B cell (primary cell): ENCODE measurements around the gene ARHGAP25. TPM values are rescaled to one million over a fixed set of nuclear protein-coding genes. Genes with fewer than 3 reads are reported as not detected.
A peak's percentile ranks its signal among the peaks of the same experiment; 100 is the strongest.

Source experiments
- ATAC-seq: fragments of 200-7000 bp; cut with Tn5 transposase; one replicate; pipeline ENCODE4 v1.10.0; 2021; ENCODE audit warnings: low read depth, mild to moderate bottlenecking, moderate number of reproducible peaks, moderate library complexity
- CTCF ChIA-PET: fragments of 350-600 bp; sonication (Branson Sonifier 250); formaldehyde crosslinking; loops from one replicate; lab custom pipeline; 2021; ENCODE audit warnings: antibody characterized with exemption, inconsistent platforms; lab: Charles Lee
- POLR2A ChIA-PET: fragments of 350-600 bp; sonication (Branson Sonifier 250); formaldehyde crosslinking; loops from one replicate; lab custom pipeline; 2021; ENCODE audit warnings: antibody characterized with exemption; lab: Charles Lee
- DNase-seq: peaks from one replicate; pipeline ENCODE4 v3.0.0; 2013
- H2AFZ ChIP-seq: 2 replicates; pipeline ENCODE4 v1.6.1; 2012; ENCODE audit warnings: mild to moderate bottlenecking, low read depth, low read length; ENCODE audit not compliant: insufficient read depth, poor library complexity, severe bottlenecking
- H3K27ac ChIP-seq, 2 donors: 1 replicate in 1 of 2; 2 replicates in 1 of 2; pipeline ENCODE4 v1.5.1; 2012 to 2013; ENCODE audit warnings: low read length in 2 of 2, mild to moderate bottlenecking in 2 of 2, moderate library complexity in 1 of 2
- H3K27me3 ChIP-seq, 4 experiments: fragments of 200-600 bp in 1 of 4; sonication (generic) in 1 of 4; replicated peaks in 1 of 4; 1 replicate in 2 of 4; 2 replicates in 2 of 4; pipeline versions ENCODE4 v1.6.1 to v1.7.0; 2013 to 2016; ENCODE audit warnings: low read length in 3 of 4, mild to moderate bottlenecking in 2 of 4, mixed read lengths in 1 of 4, moderate library complexity in 1 of 4; ENCODE audit not compliant: insufficient read depth in 4 of 4, control insufficient read depth in 3 of 4; ENCODE audit errors: control extremely low read depth in 1 of 4
- H3K36me3 ChIP-seq, 2 experiments: replicated peaks in 1 of 2; 1 replicate in 1 of 2; 2 replicates in 1 of 2; pipeline versions ENCODE4 v1.6.1 to v1.7.1; 2013; ENCODE audit warnings: low read length in 1 of 2; ENCODE audit not compliant: insufficient read depth in 2 of 2, control insufficient read depth in 1 of 2; ENCODE audit errors: control extremely low read depth in 1 of 2, extremely low read depth in 1 of 2
- H3K4me1 ChIP-seq, 2 donors: fragments of 200-600 bp in 1 of 2; sonication (generic) in 1 of 2; 1 replicate in 1 of 2; 2 replicates in 1 of 2; pipeline versions ENCODE4 v1.5.1 to v1.6.1; 2013 to 2017; ENCODE audit warnings: low read length in 2 of 2; ENCODE audit not compliant: control insufficient read depth in 2 of 2, insufficient read depth in 2 of 2
- H3K4me2 ChIP-seq: replicated peaks from 2 replicates; pipeline ENCODE3; 2012; ENCODE audit warnings: mild to moderate bottlenecking, low read depth, low read length; ENCODE audit not compliant: poor library complexity, severe bottlenecking
- H3K4me3 ChIP-seq, 5 experiments: fragments of 200-600 bp in 1 of 5; sonication (generic) in 1 of 5; 1 replicate in 3 of 5; 2 replicates in 2 of 5; pipeline versions ENCODE4 v1.5.1 to v1.7.0; 2011 to 2016; ENCODE audit warnings: low read length in 4 of 5, mild to moderate bottlenecking in 4 of 5, low read depth in 2 of 5, control low read depth in 1 of 5, moderate library complexity in 1 of 5; ENCODE audit not compliant: insufficient read depth in 1 of 5; ENCODE audit errors: control extremely low read depth in 1 of 5, extremely low read depth in 1 of 5
- H3K79me2 ChIP-seq: fragments of 200-600 bp; sonication (generic); one replicate; pipeline ENCODE4 v1.6.0; 2016; ENCODE audit warnings: low read length; ENCODE audit not compliant: control insufficient read depth, insufficient read depth
- H3K9ac ChIP-seq: fragments of 200-600 bp; sonication (generic); 2 replicates; pipeline ENCODE4 v1.6.1; 2017; ENCODE audit warnings: mild to moderate bottlenecking, low read length, moderate library complexity
- H3K9me3 ChIP-seq, 3 donors: one replicate each; pipeline versions ENCODE4 v1.6.1 to v1.7.1; 2013; ENCODE audit warnings: low read length in 2 of 3; ENCODE audit not compliant: control insufficient read depth in 2 of 3, insufficient read depth in 1 of 3; ENCODE audit errors: control extremely low read depth in 1 of 3
- H4K20me1 ChIP-seq: 2 replicates; pipeline ENCODE4 v1.6.0; 2012; ENCODE audit warnings: mild to moderate bottlenecking, low read length; ENCODE audit not compliant: insufficient read depth, control insufficient read depth, poor library complexity, severe bottlenecking
- H3K27ac Mint-ChIP-seq: one replicate; pipeline ENCODE4 v1.8.0; 2021; ENCODE audit warnings: mixed read lengths
- H3K27me3 Mint-ChIP-seq: one replicate; pipeline ENCODE4 v1.8.0; 2021; ENCODE audit warnings: mixed read lengths
- H3K4me1 Mint-ChIP-seq: one replicate; pipeline ENCODE4 v1.8.0; 2021; ENCODE audit warnings: mixed read lengths
- H3K4me3 Mint-ChIP-seq: one replicate; pipeline ENCODE4 v1.8.0; 2021; ENCODE audit warnings: mixed read lengths
- H3K9me3 Mint-ChIP-seq: one replicate; pipeline ENCODE4 v1.8.0; 2022; ENCODE audit warnings: mixed read lengths; ENCODE audit not compliant: insufficient read depth
- EZH2 ChIP-seq: IDR thresholded peaks from 2 replicates; pipeline ENCODE4 v1.6.1; 2012; ENCODE audit warnings: borderline replicate concordance, low read depth, mild to moderate bottlenecking, moderate library complexity, low read length; ENCODE audit not compliant: insufficient read depth, poor library complexity, severe bottlenecking
- WGBS: methylation state at CpG from one replicate; pipeline ENCODE4 v1.1.5; 2013; ENCODE audit warnings: missing lambda C conversion rate; ENCODE audit not compliant: insufficient coverage; 5-methylcytosine and 5-hydroxymethylcytosine counted together
- intact Hi-C: fragments of 100-400 bp; cut with micrococcal nuclease; formaldehyde crosslinking; loops from one replicate; pipeline ENCODE4 v1.10.0; 2022
- polyA plus RNA-seq: library from polyadenylated mRNA; depleted of rRNA; stranded (reverse); fragments of >200 nt; gene quantifications from 2 replicates; pipeline ENCODE4 v1.2.3, GENCODE V29; 2012
- total RNA-seq, 2 donors: library from RNA; stranded (reverse); fragments of 120-200 nt in 1 of 2; gene quantifications; 1 replicate in 1 of 2; 2 replicates in 1 of 2; pipeline versions ENCODE4 v1.2.3 to v1.2.4, GENCODE V29; 2013 to 2022
- TF ChIP-seq, protein P1 (sequence below): fragments of 200-600 bp; IDR thresholded peaks from one replicate; pipeline ENCODE4 v1.8.0; 2022; ENCODE audit warnings: antibody characterized with exemption, mild to moderate bottlenecking

Gene ARHGAP25
- total and polyA plus RNA-seq, 2 donors (not counting 1 experiment from before 2014, with no cell fraction given), result 97.9 to 207 TPM

DNA sequence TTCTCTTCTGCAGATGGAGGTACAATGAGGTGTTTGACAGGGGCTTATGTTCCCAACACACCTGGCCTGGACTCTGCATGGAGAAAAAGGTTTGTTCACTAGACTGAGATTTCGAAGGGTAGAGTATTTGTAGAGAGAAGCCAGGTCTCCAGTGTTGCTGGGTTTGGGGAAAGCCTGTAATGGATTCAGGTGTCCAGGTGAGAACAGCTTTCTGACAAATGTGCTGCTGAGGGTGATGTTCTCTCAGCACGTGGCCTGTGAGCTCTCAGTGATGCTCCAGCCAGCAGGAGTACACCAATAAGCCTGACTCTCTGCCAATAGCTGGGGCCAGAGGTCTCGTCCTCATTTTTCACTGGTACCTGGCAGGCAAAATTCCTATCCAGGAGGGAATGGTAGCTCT lies 43.8 kb upstream of the ARHGAP25 start:
- Mint-ChIP-seq H3K27me3 (no peaks in the 10 kb centered on the region), H3K4me1 (peaks cover 40% of the 10 kb centered on the region), H3K4me3 (peak overlapping the region; percentile 65), H3K27ac (no peak overlapping the region), H3K9me3 (no peaks in the 10 kb centered on the region)
- Histone ChIP-seq H3K36me3 (no peaks in the 10 kb centered on the region), H3K79me2 (no peaks in the 10 kb centered on the region), H3K4me2 (peak overlapping the region; percentile 68), H3K9ac (peak overlapping the region; percentile 46), H2AFZ (no peak overlapping the region), H3K4me1 (peaks cover 35% of the 10 kb centered on the region in 2 donors), H3K4me3 (no peak overlapping the region), H3K9me3 (no peaks in the 10 kb centered on the region), H4K20me1 (no peaks in the 10 kb centered on the region), H3K27me3 (no peaks in the 10 kb centered on the region), H3K27ac (peak overlapping the region in 1 of 2 donors; percentile 62)
- WGBS, result 94% methylated on average over 3 of the region's 3 CpGs
- intact Hi-C loops, result loop anchor here (1.0 to 5.0 kb wide), 3 partner anchors 18 to 224 kb away; partner anchors contain the start of genes APLF and FBXO48
- DNase-seq (no peak), ATAC-seq (no peak)
- TF ChIP-seq, protein P1, sequence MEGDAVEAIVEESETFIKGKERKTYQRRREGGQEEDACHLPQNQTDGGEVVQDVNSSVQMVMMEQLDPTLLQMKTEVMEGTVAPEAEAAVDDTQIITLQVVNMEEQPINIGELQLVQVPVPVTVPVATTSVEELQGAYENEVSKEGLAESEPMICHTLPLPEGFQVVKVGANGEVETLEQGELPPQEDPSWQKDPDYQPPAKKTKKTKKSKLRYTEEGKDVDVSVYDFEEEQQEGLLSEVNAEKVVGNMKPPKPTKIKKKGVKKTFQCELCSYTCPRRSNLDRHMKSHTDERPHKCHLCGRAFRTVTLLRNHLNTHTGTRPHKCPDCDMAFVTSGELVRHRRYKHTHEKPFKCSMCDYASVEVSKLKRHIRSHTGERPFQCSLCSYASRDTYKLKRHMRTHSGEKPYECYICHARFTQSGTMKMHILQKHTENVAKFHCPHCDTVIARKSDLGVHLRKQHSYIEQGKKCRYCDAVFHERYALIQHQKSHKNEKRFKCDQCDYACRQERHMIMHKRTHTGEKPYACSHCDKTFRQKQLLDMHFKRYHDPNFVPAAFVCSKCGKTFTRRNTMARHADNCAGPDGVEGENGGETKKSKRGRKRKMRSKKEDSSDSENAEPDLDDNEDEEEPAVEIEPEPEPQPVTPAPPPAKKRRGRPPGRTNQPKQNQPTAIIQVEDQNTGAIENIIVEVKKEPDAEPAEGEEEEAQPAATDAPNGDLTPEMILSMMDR, result no peak
- TF ChIP-seq EZH2, result no peak
- POLR2A ChIA-PET, result interaction anchor here (0.6 kb wide), 1 partner anchor 29 kb away, joined by 3 read pairs; no protein-coding TSS in a partner anchor
- CTCF ChIA-PET, result interaction anchor here (1.0 to 4.0 kb wide), 8 partner anchors 18 to 234 kb away, joined by 3 to 34 read pairs (median 4); no protein-coding TSS in a partner anchor

DNA sequence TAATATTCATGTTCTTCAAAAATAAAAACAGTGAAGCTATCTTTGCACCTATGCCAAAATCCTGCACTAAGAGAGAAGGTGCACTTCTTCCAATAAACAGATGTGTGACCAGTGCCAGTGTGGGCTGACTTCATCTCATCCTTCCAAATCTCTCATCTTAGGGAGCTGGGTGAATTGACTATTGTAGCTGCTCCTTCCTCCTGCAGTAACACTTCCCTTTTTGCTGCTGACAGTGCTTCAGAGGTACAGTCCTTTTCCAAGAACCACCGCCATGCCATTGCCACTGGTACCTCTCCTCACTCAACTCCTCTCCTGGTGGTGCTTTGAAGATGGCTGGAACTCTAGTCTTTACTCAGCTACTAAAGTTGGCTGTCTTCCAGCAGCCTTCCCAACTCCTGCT lies 42.1 kb upstream of the ARHGAP25 start:
- no peak overlapping the region for H3K4me3 Mint-ChIP-seq

More for the DNA sequence above, 42.1 kb upstream of the ARHGAP25 start:
- Histone ChIP-seq H3K27ac (no peak overlapping the region), H3K9me3 (no peaks in the 10 kb centered on the region), H3K9ac (no peak overlapping the region), H3K4me1 (peaks cover 35% of the 10 kb centered on the region in 2 donors), H2AFZ (no peak overlapping the region), H3K79me2 (no peaks in the 10 kb centered on the region), H4K20me1 (no peaks in the 10 kb centered on the region), H3K4me2 (no peak overlapping the region), H3K4me3 (no peak overlapping the region), H3K27me3 (no peaks in the 10 kb centered on the region), H3K36me3 (no peaks in the 10 kb centered on the region)
- intact Hi-C loops, result loop anchor here (5.0 kb wide), 1 partner anchor 35 kb away; no protein-coding TSS in a partner anchor
- Mint-ChIP-seq H3K4me1 (peaks cover 40% of the 10 kb centered on the region), H3K27me3 (no peaks in the 10 kb centered on the region), H3K9me3 (no peaks in the 10 kb centered on the region), H3K27ac (peak overlapping the region; percentile 13)
- TF ChIP-seq, protein P1, result no peak
- no peak for TF ChIP-seq EZH2
- ATAC-seq (no peak), DNase-seq (peak; percentile 22)
- CTCF ChIA-PET, result interaction anchor here (0.6 to 2.0 kb wide), 5 partner anchors 9 to 59 kb away, joined by 3 to 5 read pairs (median 3); no protein-coding TSS in a partner anchor
- no CpG with 5 or more reads among the region's 1 CpG for WGBS
- POLR2A ChIA-PET, result no interaction called here
